Sigmoid colon (tissue), 7 donors: ENCODE measurements around the gene EPHA4. TPM values are rescaled to one million over a fixed set of nuclear protein-coding genes. Genes with fewer than 3 reads are reported as not detected.

Source experiments
- DNase-seq: peaks from one replicate; pipeline ENCODE4 v3.0.0-alpha.2; 2019
- H3K27ac ChIP-seq, 4 donors: fragments of 200-600 bp; sonication (generic); one replicate each; pipeline ENCODE4 v1.5.1; 2016 to 2019; ENCODE audit warnings: mild to moderate bottlenecking in 1 of 4
- H3K27me3 ChIP-seq, 3 donors: fragments of 200-600 bp; sonication (generic); one replicate each; pipeline ENCODE4 v1.5.1; 2019; ENCODE audit warnings: mild to moderate bottlenecking in 1 of 3
- H3K36me3 ChIP-seq, 4 donors: fragments of 200-600 bp; sonication (generic); one replicate each; pipeline ENCODE4 v1.5.1; 2016 to 2019
- H3K4me1 ChIP-seq, 4 donors: fragments of 200-600 bp; sonication (generic); one replicate each; pipeline ENCODE4 v1.5.1; 2017 to 2019
- H3K4me3 ChIP-seq, 4 donors: fragments of 200-600 bp; sonication (generic); one replicate each; pipeline ENCODE4 v1.5.1; 2017 to 2019; ENCODE audit warnings: mild to moderate bottlenecking in 2 of 4, moderate library complexity in 1 of 4
- H3K9me3 ChIP-seq, 4 donors: fragments of 200-600 bp in 3 of 4; sonication (generic) in 3 of 4; one replicate each; pipeline versions ENCODE4 v1.5.1 to v1.6.1; 2013 to 2019
- CTCF ChIP-seq, 4 experiments: fragments of 450-650 bp in 3 of 4; fragments of 200-600 bp in 1 of 4; IDR thresholded peaks; one replicate each; pipeline ENCODE4 v1.5.1; 2016 to 2019; ENCODE audit warnings: antibody characterized with exemption in 4 of 4, mild to moderate bottlenecking in 3 of 4, moderate library complexity in 2 of 4
- EP300 ChIP-seq, 4 donors: sonication (generic); formaldehyde crosslinking; IDR thresholded peaks; one replicate each; pipeline ENCODE4 v1.6.1; 2017; ENCODE audit warnings: antibody characterized with exemption in 4 of 4
- POLR2A ChIP-seq, 2 donors: fragments of 450-650 bp; IDR thresholded peaks; one replicate each; pipeline ENCODE4 v1.6.1; 2016; ENCODE audit warnings: antibody characterized with exemption in 2 of 2, mild to moderate bottlenecking in 2 of 2, moderate library complexity in 2 of 2
- POLR2AphosphoS5 ChIP-seq, 4 donors: sonication (generic); formaldehyde crosslinking; IDR thresholded peaks; one replicate each; pipeline ENCODE4 v1.6.1; 2017; ENCODE audit warnings: antibody characterized with exemption in 4 of 4
- WGBS, 2 donors: extraction: QIAGEN DNeasy Blood & Tissue Kit; methylation state at CpG; one replicate each; pipeline ENCODE4 v1.1.7; 2013; 5-methylcytosine and 5-hydroxymethylcytosine counted together
- intact Hi-C: fragments of 100-400 bp; cut with DNase I; formaldehyde crosslinking; loops from one replicate; pipeline ENCODE4 v1.15.1; 2023
- polyA plus RNA-seq, 3 donors: library from polyadenylated mRNA; stranded (reverse); fragments of 200-250 nt; gene quantifications; one replicate each; pipeline ENCODE4 v1.2.3, GENCODE V29; 2013
- total RNA-seq, 4 donors: library from RNA; depleted of rRNA; stranded (reverse); fragments of >200 nt; gene quantifications; one replicate each; pipeline ENCODE4 v1.1.0, GENCODE V29; 2016
- donor health status: healthy with polysubstance abuse.
- donor health status: Bipolar disorder and iron deficiency.
- donor health status: healthy.

EPHA4 gene
- total and polyA plus RNA-seq, 7 donors = 1.2 to 50.7 (median 26.9) TPM

DNA sequence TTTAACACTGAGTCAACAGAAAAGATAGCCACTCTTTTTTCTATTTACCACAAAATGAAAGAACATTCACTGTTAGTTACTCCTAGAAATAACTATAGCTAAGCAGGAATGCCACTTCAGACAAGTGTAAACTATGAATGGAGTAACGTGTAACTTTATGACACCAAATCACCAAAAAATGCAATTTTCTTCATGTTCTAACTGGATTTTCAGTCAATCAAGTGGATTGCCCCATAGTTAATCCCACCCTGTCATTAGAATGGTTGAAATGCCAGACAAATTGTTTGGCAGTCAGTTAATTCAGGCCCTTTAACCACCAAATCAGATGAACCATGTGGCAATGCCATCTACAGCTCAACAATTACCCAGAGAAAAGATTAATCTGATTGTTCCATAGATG lies 9.9 kb downstream of the EPHA4 start:
- Histone ChIP-seq H3K27me3 (no peaks in the 10 kb centered on the region), H3K9me3 (no peaks in the 10 kb centered on the region), H3K4me1 (peaks cover 0 to 14% (median 4%) of the 10 kb centered on the region in 4 donors), H3K36me3 (peaks cover 0 to 7% (median 0%) of the 10 kb centered on the region in 4 donors), H3K4me3 (no peak overlapping the region), H3K27ac (no peak overlapping the region)
- intact Hi-C loops = no loop called here
- no peak for DNase-seq
- WGBS, 2 donors = 88 to 91% methylated on average over 1 of the region's 1 CpG
- TF ChIP-seq POLR2AphosphoS5 (IDR thresholded peaks at IDR 0.05) (no peak), POLR2A (IDR thresholded peaks at IDR 0.05) (no peak), EP300 (IDR thresholded peaks at IDR 0.05) (no peak), CTCF (IDR thresholded peaks at IDR 0.05) (no peak)

DNA sequence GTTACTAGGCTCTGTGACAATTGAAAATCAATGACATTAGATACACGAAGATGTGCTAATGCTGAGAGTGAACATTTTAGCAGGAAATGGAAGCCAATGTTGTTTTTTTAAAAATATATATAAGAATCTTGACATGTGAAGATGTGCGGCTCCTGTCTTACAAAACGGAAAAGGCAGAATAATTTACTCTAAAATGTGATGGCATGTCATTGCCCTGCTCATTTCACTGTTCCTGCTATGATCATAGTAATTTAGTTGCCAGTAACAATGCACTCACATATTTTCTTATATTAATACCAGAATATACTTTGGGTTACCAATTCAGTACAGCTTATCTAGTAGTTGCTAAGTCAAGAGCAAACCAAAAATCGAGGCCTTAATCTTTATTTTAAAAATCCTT lies 10.3 kb downstream of the EPHA4 start:
- Histone ChIP-seq H3K27ac (no peak overlapping the region), H3K27me3 (no peaks in the 10 kb centered on the region), H3K36me3 (peaks cover 0 to 7% (median 0%) of the 10 kb centered on the region in 4 donors), H3K4me1 (peaks cover 0 to 13% (median 3%) of the 10 kb centered on the region in 4 donors), H3K9me3 (no peaks in the 10 kb centered on the region), H3K4me3 (no peak overlapping the region)
- intact Hi-C loops = no loop called here
- 84 to 91% methylated on average over 4 of the region's 4 CpGs for WGBS, 2 donors
- no peak for DNase-seq
- TF ChIP-seq POLR2A (IDR thresholded peaks at IDR 0.05) (no peak), POLR2AphosphoS5 (IDR thresholded peaks at IDR 0.05) (no peak), CTCF (IDR thresholded peaks at IDR 0.05) (no peak), EP300 (IDR thresholded peaks at IDR 0.05) (no peak)

DNA sequence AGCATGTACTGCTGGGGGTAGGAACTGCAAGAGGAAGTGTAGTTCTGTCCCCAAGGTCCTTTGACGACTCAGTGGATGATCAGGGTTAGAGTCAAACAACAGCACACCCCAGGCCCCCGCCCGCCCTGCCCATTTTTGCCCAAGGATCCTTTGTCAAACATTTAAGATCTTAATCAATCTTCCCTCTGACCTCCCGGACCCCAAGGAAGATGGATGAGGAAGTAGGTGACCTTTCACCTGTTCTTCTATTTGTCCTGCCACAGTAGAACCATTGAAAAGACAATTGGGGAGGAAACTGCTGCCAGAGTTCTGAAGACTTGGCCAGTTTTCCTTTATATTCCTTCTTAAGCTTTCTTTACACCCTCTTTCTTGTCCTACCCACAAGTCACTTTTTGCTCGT lies 12.1 kb downstream of the EPHA4 start:
- no peak overlapping the region for H3K27ac ChIP-seq
- H3K9me3 ChIP-seq = no peaks in the 10 kb centered on the region
- no peak for DNase-seq
- TF ChIP-seq EP300 (IDR thresholded peaks at IDR 0.05) (no peak), POLR2AphosphoS5 (IDR thresholded peaks at IDR 0.05) (no peak), POLR2A (IDR thresholded peaks at IDR 0.05) (no peak), CTCF (IDR thresholded peaks at IDR 0.05) (no peak)
- no peak overlapping the region for H3K4me3 ChIP-seq
- no peaks in the 10 kb centered on the region for H3K27me3 ChIP-seq
- H3K36me3 ChIP-seq = peaks cover 0 to 7% (median 0%) of the 10 kb centered on the region in 4 donors
- H3K4me1 ChIP-seq = peaks cover 0 to 19% (median 13%) of the 10 kb centered on the region in 4 donors
- intact Hi-C loops = no loop called here
- WGBS, 2 donors = 60 to 73% methylated on average over 5 of the region's 5 CpGs

DNA sequence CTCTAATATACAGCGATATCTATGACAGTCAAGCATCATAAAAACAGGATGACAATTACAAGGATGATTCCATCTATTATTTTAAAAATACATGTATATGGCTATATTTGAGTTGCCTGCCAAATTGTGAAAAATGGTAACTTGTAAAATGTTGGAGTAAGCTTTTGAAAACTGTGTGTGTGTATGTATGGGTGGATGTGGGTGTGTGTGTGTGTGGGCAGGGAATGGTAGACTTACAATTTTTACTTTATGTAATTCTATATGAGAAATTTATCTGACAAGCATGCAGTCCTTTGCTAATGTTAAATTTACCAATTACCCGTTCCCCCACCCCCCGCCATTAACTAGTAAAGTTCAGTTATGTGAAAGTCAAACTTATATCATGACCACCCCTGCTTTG lies 14.0 kb downstream of the EPHA4 start:
- TF ChIP-seq POLR2A (IDR thresholded peaks at IDR 0.05) = no peak
- no peak for TF ChIP-seq EP300 (IDR thresholded peaks at IDR 0.05)
- no peak for TF ChIP-seq POLR2AphosphoS5 (IDR thresholded peaks at IDR 0.05)
- TF ChIP-seq CTCF (IDR thresholded peaks at IDR 0.05) = no peak
- no peak overlapping the region for H3K27ac ChIP-seq
- peaks cover 0 to 30% (median 24%) of the 10 kb centered on the region in 4 donors for H3K4me1 ChIP-seq
- DNase-seq = no peak
- no peaks in the 10 kb centered on the region for H3K27me3 ChIP-seq
- intact Hi-C loops = no loop called here
- 88 to 92% methylated on average over 3 of the region's 3 CpGs for WGBS, 2 donors
- H3K36me3 ChIP-seq = no peaks in the 10 kb centered on the region
- H3K4me3 ChIP-seq = no peak overlapping the region
- no peaks in the 10 kb centered on the region for H3K9me3 ChIP-seq

- H3K36me3 ChIP-seq = no peaks in the 10 kb centered on the region
- no peaks in the 10 kb centered on the region for H3K9me3 ChIP-seq
- no peak for TF ChIP-seq POLR2A (IDR thresholded peaks at IDR 0.05)
- no peak for TF ChIP-seq CTCF (IDR thresholded peaks at IDR 0.05)
- TF ChIP-seq POLR2AphosphoS5 (IDR thresholded peaks at IDR 0.05) = no peak
- TF ChIP-seq EP300 (IDR thresholded peaks at IDR 0.05) = no peak
- H3K27ac ChIP-seq = peak overlapping the region in 1 of 4 donors; percentile 36
- 44 to 52% methylated on average over 2 of the region's 2 CpGs for WGBS, 2 donors
- intact Hi-C loops = no loop called here
- H3K27me3 ChIP-seq = no peaks in the 10 kb centered on the region
- no peak for DNase-seq
- no peak overlapping the region for H3K4me3 ChIP-seq
- H3K4me1 ChIP-seq = peaks cover 0 to 32% (median 24%) of the 10 kb centered on the region in 4 donors
Observed at GRCh38 chr2:221555494-221555846, 16.6 kb downstream of the EPHA4 start.
